Thyroid gland (tissue), 4 donors: ENCODE data around the gene G0S2. TPM values are rescaled to one million over a fixed set of nuclear protein-coding genes. Genes with fewer than 3 reads are reported as not detected.

Source experiments
- DNase-seq, 2 donors: peaks; one replicate each; pipeline ENCODE4 v3.0.0-alpha.2; 2019
- H3K27ac ChIP-seq, 3 donors: fragments of 200-600 bp; sonication (generic); 1 replicate in 2 of 3; 2 replicates in 1 of 3; pipeline ENCODE4 v1.5.1; 2016 to 2019; ENCODE audit warnings: mild to moderate bottlenecking in 1 of 3, moderate library complexity in 1 of 3
- H3K27me3 ChIP-seq: fragments of 200-600 bp; sonication (generic); one replicate; pipeline ENCODE4 v1.5.1; 2019
- H3K36me3 ChIP-seq, 2 donors: fragments of 200-600 bp; sonication (generic); one replicate each; pipeline ENCODE4 v1.5.1; 2016 to 2019
- H3K4me1 ChIP-seq, 2 donors: fragments of 200-600 bp; sonication (generic); one replicate each; pipeline ENCODE4 v1.5.1; 2017 to 2019
- H3K4me3 ChIP-seq, 3 donors: fragments of 200-600 bp; sonication (generic); replicated peaks in 1 of 3; 1 replicate in 2 of 3; 2 replicates in 1 of 3; pipeline ENCODE4 v1.5.1; 2016; ENCODE audit warnings: mild to moderate bottlenecking in 1 of 3
- H3K9me3 ChIP-seq: fragments of 200-600 bp; sonication (generic); one replicate; pipeline ENCODE4 v1.5.1; 2017
- POLR2A ChIP-seq, 2 donors: fragments of 450-650 bp; IDR thresholded peaks; one replicate each; pipeline ENCODE4 v1.6.1; 2017; ENCODE audit warnings: antibody characterized with exemption in 2 of 2, mild to moderate bottlenecking in 2 of 2, moderate library complexity in 1 of 2
- WGBS, 2 donors: methylation state at CpG; one replicate each; pipeline ENCODE4 v1.1.5; 2017; 5-methylcytosine and 5-hydroxymethylcytosine counted together
- intact Hi-C: fragments of 100-400 bp; cut with DNase I; formaldehyde crosslinking; loops from one replicate; pipeline ENCODE4 v1.15.1; 2023
- total RNA-seq, 4 donors: library from RNA; depleted of rRNA; stranded (reverse); fragments of >200 nt; gene quantifications; one replicate each; pipeline ENCODE4 v1.2.3, GENCODE V29; 2016
- TF ChIP-seq, protein P1 (sequence below), 6 experiments: fragments of 200-600 bp in 3 of 6; fragments of 450-650 bp in 3 of 6; sonication (generic) in 3 of 6; IDR thresholded peaks; one replicate each; pipeline ENCODE4 v1.5.1; 2016 to 2019; ENCODE audit warnings: antibody characterized with exemption in 6 of 6, mild to moderate bottlenecking in 2 of 6, inconsistent platforms in 1 of 6, moderate library complexity in 1 of 6

The G0S2 gene
- total RNA-seq, 4 donors from 2014 or later, result 6.5 to 43.7 (median 10.7) TPM

DNA sequence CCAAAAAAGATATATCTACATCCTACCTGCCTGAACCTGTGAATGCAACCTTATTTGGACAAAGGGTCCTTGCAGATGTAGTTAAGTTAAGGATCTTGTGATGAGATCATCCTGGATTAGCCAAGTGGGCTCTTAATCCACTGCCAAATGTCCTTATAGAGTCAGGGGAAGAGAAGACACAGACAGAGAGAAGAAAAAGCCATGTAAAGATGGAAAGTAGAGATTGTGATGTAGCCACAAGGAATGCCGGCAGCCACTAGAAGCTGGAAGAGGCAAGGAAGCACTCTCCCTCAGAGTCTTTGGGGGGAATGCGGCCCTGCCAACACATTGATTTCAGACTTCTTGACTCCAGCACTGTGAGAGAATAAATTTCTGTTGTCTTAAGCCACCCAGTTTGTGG lies 45.6 kb downstream of the G0S2 start:
- Histone ChIP-seq H3K4me3 (no peak overlapping the region), H3K4me1 (no peaks in the 10 kb centered on the region), H3K27ac (no peak overlapping the region), H3K27me3 (no peaks in the 10 kb centered on the region), H3K9me3 (no peaks in the 10 kb centered on the region), H3K36me3 (no peaks in the 10 kb centered on the region)
- WGBS, 2 donors, result 71 to 78% methylated on average over 2 of the region's 2 CpGs
- TF ChIP-seq, protein P1, sequence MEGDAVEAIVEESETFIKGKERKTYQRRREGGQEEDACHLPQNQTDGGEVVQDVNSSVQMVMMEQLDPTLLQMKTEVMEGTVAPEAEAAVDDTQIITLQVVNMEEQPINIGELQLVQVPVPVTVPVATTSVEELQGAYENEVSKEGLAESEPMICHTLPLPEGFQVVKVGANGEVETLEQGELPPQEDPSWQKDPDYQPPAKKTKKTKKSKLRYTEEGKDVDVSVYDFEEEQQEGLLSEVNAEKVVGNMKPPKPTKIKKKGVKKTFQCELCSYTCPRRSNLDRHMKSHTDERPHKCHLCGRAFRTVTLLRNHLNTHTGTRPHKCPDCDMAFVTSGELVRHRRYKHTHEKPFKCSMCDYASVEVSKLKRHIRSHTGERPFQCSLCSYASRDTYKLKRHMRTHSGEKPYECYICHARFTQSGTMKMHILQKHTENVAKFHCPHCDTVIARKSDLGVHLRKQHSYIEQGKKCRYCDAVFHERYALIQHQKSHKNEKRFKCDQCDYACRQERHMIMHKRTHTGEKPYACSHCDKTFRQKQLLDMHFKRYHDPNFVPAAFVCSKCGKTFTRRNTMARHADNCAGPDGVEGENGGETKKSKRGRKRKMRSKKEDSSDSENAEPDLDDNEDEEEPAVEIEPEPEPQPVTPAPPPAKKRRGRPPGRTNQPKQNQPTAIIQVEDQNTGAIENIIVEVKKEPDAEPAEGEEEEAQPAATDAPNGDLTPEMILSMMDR (IDR thresholded peaks at IDR 0.05), result no peak
- TF ChIP-seq POLR2A (IDR thresholded peaks at IDR 0.05), result no peak
- DNase-seq, result no peak
- intact Hi-C loops, result no loop called here

GRCh38 chr1:209721323-209721722 lies 46.1 kb downstream of the G0S2 start:
- Histone ChIP-seq H3K4me1 (no peaks in the 10 kb centered on the region), H3K9me3 (no peaks in the 10 kb centered on the region), H3K36me3 (no peaks in the 10 kb centered on the region), H3K27me3 (no peaks in the 10 kb centered on the region), H3K27ac (no peak overlapping the region), H3K4me3 (no peak overlapping the region)
- TF ChIP-seq, protein P1 (IDR thresholded peaks at IDR 0.05), result no peak
- TF ChIP-seq POLR2A (IDR thresholded peaks at IDR 0.05), result no peak
- intact Hi-C loops, result no loop called here
- WGBS, 2 donors, result 85 to 97% methylated on average over 1 of the region's 1 CpG
- DNase-seq, result no peak

GRCh38 chr1:209723265-209723664 lies 48.1 kb downstream of the G0S2 start:
- H3K4me3 ChIP-seq, result no peak overlapping the region
- no peaks in the 10 kb centered on the region for H3K36me3 ChIP-seq
- no peaks in the 10 kb centered on the region for H3K9me3 ChIP-seq
- no peaks in the 10 kb centered on the region for H3K4me1 ChIP-seq
- no peak for DNase-seq
- intact Hi-C loops, result no loop called here
- TF ChIP-seq, protein P1 (IDR thresholded peaks at IDR 0.05), result no peak
- TF ChIP-seq POLR2A (IDR thresholded peaks at IDR 0.05), result no peak
- WGBS, 2 donors, result 96 to 99% methylated on average over 3 of the region's 3 CpGs
- H3K27me3 ChIP-seq, result no peaks in the 10 kb centered on the region
- no peak overlapping the region for H3K27ac ChIP-seq

- TF ChIP-seq, protein P1 (IDR thresholded peaks at IDR 0.05), result no peak
- no peak for TF ChIP-seq POLR2A (IDR thresholded peaks at IDR 0.05)
- no peaks in the 10 kb centered on the region for H3K27me3 ChIP-seq
- no peak overlapping the region for H3K4me3 ChIP-seq
- intact Hi-C loops, result no loop called here
- 74 to 79% methylated on average over 3 of the region's 3 CpGs for WGBS, 2 donors
- no peaks in the 10 kb centered on the region for H3K36me3 ChIP-seq
- DNase-seq, result no peak
- no peak overlapping the region for H3K27ac ChIP-seq
- no peaks in the 10 kb centered on the region for H3K4me1 ChIP-seq
- H3K9me3 ChIP-seq, result no peaks in the 10 kb centered on the region
Measured at GRCh38 chr1:209723756-209724693, 48.8 kb downstream of the G0S2 start.

Other genes with a start within 250 kb of the G0S2 start
- not detected for gene CAMK1G, start 91.7 kb upstream of the G0S2 start, total RNA-seq
- gene LAMB3, start 23.0 kb upstream of the G0S2 start, total RNA-seq, result 1 to 10 TPM in 3 of 4 donors, under 1 TPM in 1; 0.56 to 5.6 (median 2.7) TPM
- 10 to 100 TPM in 1 of 4 donors, 1 to 10 TPM in 3; 1.1 to 20.7 (median 2.4) TPM for gene HSD11B1, start 29.4 kb downstream of the G0S2 start, total RNA-seq
- gene TRAF3IP3, start 80.6 kb downstream of the G0S2 start, total RNA-seq, result 1 to 10 TPM in 3 of 4 donors, under 1 TPM in 1; 0.93 to 2.8 (median 2.3) TPM
- gene C1orf74, start 109.1 kb downstream of the G0S2 start, total RNA-seq, result 1 to 10 TPM; 1.9 to 2.7 (median 2.3) TPM
- gene IRF6, start 130.7 kb downstream of the G0S2 start, total RNA-seq, result 10 to 100 TPM; 26.7 to 41.9 (median 32.7) TPM
- gene UTP25, start 152.6 kb downstream of the G0S2 start, total RNA-seq, result 10 to 100 TPM in 1 of 4 donors, 1 to 10 TPM in 3; 7.3 to 11.0 (median 7.8) TPM